ENCODE measurements around the gene NFAT5.

GRCh38 chr16:69559164-69559563 lies 6.6 kb upstream of the NFAT5 start:
- TF ChIP-seq CTCF (IDR thresholded peaks at IDR 0.05): no peak
- no peak for TF ChIP-seq ZFX (IDR thresholded peaks at IDR 0.05; ENCODE audit: borderline replicate concordance)

Measured in 22Rv1 (cell line).